ENCODE data around the gene COX10.
A peak's percentile ranks its signal among the peaks of the same experiment; 100 is the strongest.
"Not testable (repeated sequence)": the region's sequence is repeated elsewhere in the genome, so short reads cannot be mapped to it uniquely, and the experiment has no call there.

Gene COX10

GRCh38 chr17:14192039-14192438, 122.7 kb downstream of the COX10 start:
- not testable (repeated sequence) for H3K27ac ChIP-seq, H3K9me3 ChIP-seq, H3K27me3 ChIP-seq, H3K9ac ChIP-seq, H3K4me3 ChIP-seq, H3K36me3 ChIP-seq
- Histone ChIP-seq H3K4me1 (peaks cover 42% of the 10 kb centered on the region), H3K4me2 (peak overlapping the region; percentile 59), H4K20me1 (peaks cover 73% of the 10 kb centered on the region)

GRCh38 chr17:14192636-14193344, 123.5 kb downstream of the COX10 start:
- Histone ChIP-seq H3K4me2 (peak overlapping the region; percentile 65), H4K20me1 (peaks cover 80% of the 10 kb centered on the region), H3K4me1 (peaks cover 50% of the 10 kb centered on the region)
- not testable (repeated sequence) for H3K9me3 ChIP-seq, H3K36me3 ChIP-seq, H3K27me3 ChIP-seq, H3K4me3 ChIP-seq, H3K9ac ChIP-seq, H3K27ac ChIP-seq

GRCh38 chr17:14196377-14196997, 127.2 kb downstream of the COX10 start:
- peak overlapping the region; percentile 62 for H3K4me2 ChIP-seq
- H3K27me3 ChIP-seq, result 0 out of 2 replicates have a peak, but pooled peaks cover 6% of the 10 kb centered on the region
- peaks cover 42% of the 10 kb centered on the region for H3K4me1 ChIP-seq
- peaks cover 23% of the 10 kb centered on the region for H3K36me3 ChIP-seq
- no peaks in the 10 kb centered on the region for H3K9me3 ChIP-seq
- H3K9ac ChIP-seq, result no peak overlapping the region
- peaks cover 87% of the 10 kb centered on the region for H4K20me1 ChIP-seq
- no peak for TF ChIP-seq Cebpa-rat (IDR thresholded peaks at IDR 0.05)
- no peak overlapping the region for H3K4me3 ChIP-seq
- no peak overlapping the region for H3K27ac ChIP-seq

GRCh38 chr17:14197057-14197456, 127.8 kb downstream of the COX10 start:
- no peak overlapping the region for H3K4me3 ChIP-seq
- H3K36me3 ChIP-seq, result peaks cover 23% of the 10 kb centered on the region
- H3K4me2 ChIP-seq, result peak overlapping the region; percentile 62
- H3K9ac ChIP-seq, result no peak overlapping the region
- H3K27ac ChIP-seq, result no peak overlapping the region
- no peaks in the 10 kb centered on the region for H3K9me3 ChIP-seq
- H3K4me1 ChIP-seq, result peaks cover 36% of the 10 kb centered on the region
- H3K27me3 ChIP-seq, result 0 out of 2 replicates have a peak, but pooled peaks cover under 1% of the 10 kb centered on the region
- H4K20me1 ChIP-seq, result peaks cover 81% of the 10 kb centered on the region
- TF ChIP-seq Cebpa-rat (IDR thresholded peaks at IDR 0.05), result no peak

GRCh38 chr17:14197586-14197985, 128.3 kb downstream of the COX10 start:
- TF ChIP-seq Cebpa-rat (IDR thresholded peaks at IDR 0.05), result no peak
- Histone ChIP-seq H3K27me3 (no peaks in the 10 kb centered on the region), H3K4me2 (peak overlapping the region; percentile 62), H3K4me3 (no peak overlapping the region), H3K9me3 (no peaks in the 10 kb centered on the region), H4K20me1 (peaks cover 77% of the 10 kb centered on the region), H3K4me1 (peaks cover 31% of the 10 kb centered on the region), H3K36me3 (peaks cover 26% of the 10 kb centered on the region), H3K9ac (no peak overlapping the region), H3K27ac (no peak overlapping the region)

- H3K4me1 ChIP-seq, result peaks cover 28% of the 10 kb centered on the region
- H3K4me2 ChIP-seq, result no peak overlapping the region
- no peaks in the 10 kb centered on the region for H3K9me3 ChIP-seq
- H3K4me3 ChIP-seq, result no peak overlapping the region
- no peak overlapping the region for H3K27ac ChIP-seq
- peaks cover 26% of the 10 kb centered on the region for H3K36me3 ChIP-seq
- no peak overlapping the region for H3K9ac ChIP-seq
- no peaks in the 10 kb centered on the region for H3K27me3 ChIP-seq
- TF ChIP-seq Cebpa-rat (IDR thresholded peaks at IDR 0.05), result no peak
- H4K20me1 ChIP-seq, result peaks cover 75% of the 10 kb centered on the region
Measured at GRCh38 chr17:14198013-14198412, 128.7 kb downstream of the COX10 start.

GRCh38 chr17:14198575-14198974, 129.3 kb downstream of the COX10 start:
- no peaks in the 10 kb centered on the region for H3K27me3 ChIP-seq
- H3K36me3 ChIP-seq, result peaks cover 26% of the 10 kb centered on the region
- no peak overlapping the region for H3K4me2 ChIP-seq
- peaks cover 75% of the 10 kb centered on the region for H4K20me1 ChIP-seq
- no peak overlapping the region for H3K27ac ChIP-seq
- no peak for TF ChIP-seq Cebpa-rat (IDR thresholded peaks at IDR 0.05)
- H3K4me1 ChIP-seq, result peaks cover 26% of the 10 kb centered on the region
- no peak overlapping the region for H3K4me3 ChIP-seq
- no peaks in the 10 kb centered on the region for H3K9me3 ChIP-seq
- no peak overlapping the region for H3K9ac ChIP-seq

- Histone ChIP-seq H3K9me3 (no peaks in the 10 kb centered on the region), H3K9ac (no peak overlapping the region), H3K4me3 (no peak overlapping the region), H3K4me2 (no peak overlapping the region), H3K27ac (no peak overlapping the region), H4K20me1 (peaks cover 74% of the 10 kb centered on the region), H3K36me3 (peaks cover 36% of the 10 kb centered on the region), H3K27me3 (no peaks in the 10 kb centered on the region), H3K4me1 (peaks cover 26% of the 10 kb centered on the region)
- no peak for TF ChIP-seq Cebpa-rat (IDR thresholded peaks at IDR 0.05)
Measured at GRCh38 chr17:14199601-14200000, 130.3 kb downstream of the COX10 start.

- Histone ChIP-seq H3K27me3 (no peaks in the 10 kb centered on the region), H3K9ac (no peak overlapping the region), H3K4me1 (peaks cover 26% of the 10 kb centered on the region), H4K20me1 (peaks cover 72% of the 10 kb centered on the region), H3K36me3 (peaks cover 44% of the 10 kb centered on the region), H3K9me3 (no peaks in the 10 kb centered on the region), H3K4me3 (no peak overlapping the region), H3K27ac (no peak overlapping the region), H3K4me2 (no peak overlapping the region)
- TF ChIP-seq Cebpa-rat (IDR thresholded peaks at IDR 0.05), result no peak
Measured at GRCh38 chr17:14200354-14200753, 131.1 kb downstream of the COX10 start.

All from BLaER1 (cell line).